Testis (tissue), 3 donors: ENCODE measurements around the gene MBOAT7. TPM values are rescaled to one million over a fixed set of nuclear protein-coding genes. Genes with fewer than 3 reads are reported as not detected.

Source experiments
- DNase-seq: peaks from one replicate; pipeline ENCODE4 v3.0.0-alpha.2; 2019
- H3K27ac ChIP-seq, 2 donors: fragments of 200-600 bp; sonication (generic); one replicate each; pipeline ENCODE4 v1.5.1; 2019
- H3K27me3 ChIP-seq: fragments of 200-600 bp; sonication (generic); one replicate; pipeline ENCODE4 v1.5.1; 2019
- H3K36me3 ChIP-seq: fragments of 200-600 bp; sonication (generic); one replicate; pipeline ENCODE4 v1.5.1; 2017; ENCODE audit warnings: low read depth; ENCODE audit errors: missing control alignments
- H3K4me1 ChIP-seq: fragments of 200-600 bp; sonication (generic); one replicate; pipeline ENCODE4 v1.5.1; 2019
- H3K4me3 ChIP-seq, 2 donors: fragments of 200-600 bp; sonication (generic); one replicate each; pipeline ENCODE4 v1.5.1; 2017 to 2019
- H3K9me3 ChIP-seq: fragments of 200-600 bp; sonication (generic); one replicate; pipeline ENCODE4 v1.5.1; 2017
- POLR2A ChIP-seq: fragments of 450-650 bp; IDR thresholded peaks from one replicate; pipeline ENCODE4 v1.6.1; 2017; ENCODE audit warnings: antibody characterized with exemption, mild to moderate bottlenecking, moderate library complexity
- WGBS, 2 donors: methylation state at CpG; one replicate each; pipeline ENCODE4 v1.1.5; 2018; 5-methylcytosine and 5-hydroxymethylcytosine counted together
- intact Hi-C: fragments of 100-400 bp; cut with DNase I; formaldehyde crosslinking; loops from one replicate; pipeline ENCODE4 v1.15.1; 2023; ENCODE audit warnings: low total_unique reads
- polyA plus RNA-seq: library from polyadenylated mRNA; stranded (reverse); fragments of 350-450 nt; fragmentation: Illumina TruSeq; extraction: RNeasy Lipid Tissue Mini Kit (QIAGEN cat#74804); gene quantifications from one replicate; pipeline ENCODE4 v1.2.3, GENCODE V29; 2014; ENCODE audit warnings: low read depth, low replicate concordance; ENCODE audit not compliant: insufficient read depth
- total RNA-seq, 2 donors: library from RNA; depleted of rRNA; stranded (reverse); fragments of >200 nt; gene quantifications; one replicate each; pipeline ENCODE4 v1.2.3, GENCODE V29; 2016
- TF ChIP-seq, protein P1 (sequence below), 3 experiments: fragments of 450-650 bp in 2 of 3; fragments of 200-600 bp in 1 of 3; sonication (generic) in 1 of 3; IDR thresholded peaks; one replicate each; pipeline ENCODE4 v1.5.1; 2016 to 2019; ENCODE audit warnings: antibody characterized with exemption in 3 of 3, mild to moderate bottlenecking in 2 of 3, moderate library complexity in 1 of 3

Gene MBOAT7
- total and polyA plus RNA-seq, 3 donors from 2014 or later: 218 to 482 (median 479) TPM

- H3K9me3 ChIP-seq: no peaks in the 10 kb centered on the region
- no peak overlapping the region for H3K4me3 ChIP-seq
- DNase-seq: no peak
- intact Hi-C loops: no loop called here
- 89 to 94% methylated on average over 16 to 19 of the region's 19 CpGs for WGBS, 2 donors
- no peaks in the 10 kb centered on the region for H3K27me3 ChIP-seq
- H3K4me1 ChIP-seq: no peaks in the 10 kb centered on the region
- no peak overlapping the region for H3K27ac ChIP-seq
- no peaks in the 10 kb centered on the region for H3K36me3 ChIP-seq
- TF ChIP-seq, protein P1, sequence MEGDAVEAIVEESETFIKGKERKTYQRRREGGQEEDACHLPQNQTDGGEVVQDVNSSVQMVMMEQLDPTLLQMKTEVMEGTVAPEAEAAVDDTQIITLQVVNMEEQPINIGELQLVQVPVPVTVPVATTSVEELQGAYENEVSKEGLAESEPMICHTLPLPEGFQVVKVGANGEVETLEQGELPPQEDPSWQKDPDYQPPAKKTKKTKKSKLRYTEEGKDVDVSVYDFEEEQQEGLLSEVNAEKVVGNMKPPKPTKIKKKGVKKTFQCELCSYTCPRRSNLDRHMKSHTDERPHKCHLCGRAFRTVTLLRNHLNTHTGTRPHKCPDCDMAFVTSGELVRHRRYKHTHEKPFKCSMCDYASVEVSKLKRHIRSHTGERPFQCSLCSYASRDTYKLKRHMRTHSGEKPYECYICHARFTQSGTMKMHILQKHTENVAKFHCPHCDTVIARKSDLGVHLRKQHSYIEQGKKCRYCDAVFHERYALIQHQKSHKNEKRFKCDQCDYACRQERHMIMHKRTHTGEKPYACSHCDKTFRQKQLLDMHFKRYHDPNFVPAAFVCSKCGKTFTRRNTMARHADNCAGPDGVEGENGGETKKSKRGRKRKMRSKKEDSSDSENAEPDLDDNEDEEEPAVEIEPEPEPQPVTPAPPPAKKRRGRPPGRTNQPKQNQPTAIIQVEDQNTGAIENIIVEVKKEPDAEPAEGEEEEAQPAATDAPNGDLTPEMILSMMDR (IDR thresholded peaks at IDR 0.05): no peak
- no peak for TF ChIP-seq POLR2A
These were observed 65.0 kb downstream of the MBOAT7 start for GRCh38 chr19:54124393-54124792.

DNA sequence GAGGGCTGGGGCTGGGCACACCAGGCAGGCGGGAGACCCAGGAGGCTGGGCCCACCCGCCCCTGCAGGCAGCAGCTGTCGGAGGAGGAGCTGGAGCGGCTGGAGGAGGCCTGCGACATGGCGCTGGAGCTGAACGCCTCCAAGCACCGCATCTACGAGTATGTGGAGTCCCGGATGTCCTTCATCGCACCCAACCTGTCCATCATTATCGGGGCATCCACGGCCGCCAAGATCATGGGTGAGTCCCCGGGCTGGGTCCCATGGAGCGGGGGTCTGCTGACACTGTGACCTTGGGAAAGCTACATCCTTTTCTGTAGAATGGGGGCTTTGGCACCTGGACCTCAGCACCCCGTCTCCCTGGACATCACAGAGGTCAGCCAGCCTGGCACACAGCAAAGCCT is 65.7 kb downstream of the MBOAT7 start:
- WGBS, 2 donors: 87 to 94% methylated on average over 10 to 17 of the region's 17 CpGs
- TF ChIP-seq, protein P1 (IDR thresholded peaks at IDR 0.05): no peak
- TF ChIP-seq POLR2A: no peak
- Histone ChIP-seq H3K36me3 (no peaks in the 10 kb centered on the region), H3K27me3 (no peaks in the 10 kb centered on the region), H3K4me1 (no peaks in the 10 kb centered on the region), H3K9me3 (no peaks in the 10 kb centered on the region), H3K27ac (no peak overlapping the region), H3K4me3 (no peak overlapping the region)
- intact Hi-C loops: no loop called here
- no peak for DNase-seq

Other genes with a start within 250 kb of the MBOAT7 start
- under 1 TPM; 0.62 to 0.94 TPM for gene CACNG8, start 226.6 kb downstream of the MBOAT7 start, total RNA-seq
- 0.36 TPM for gene CACNG8, start 226.6 kb downstream of the MBOAT7 start, polyA plus RNA-seq
- 1 to 10 TPM; 5.3 to 5.5 TPM for gene CACNG6, start 197.9 kb downstream of the MBOAT7 start, total RNA-seq
- 2.1 TPM for gene CACNG6, start 197.9 kb downstream of the MBOAT7 start, polyA plus RNA-seq
- not detected for gene VSTM1, start 125.7 kb downstream of the MBOAT7 start, total RNA-seq
- 1.4 TPM for gene VSTM1, start 125.7 kb downstream of the MBOAT7 start, polyA plus RNA-seq
- gene TARM1, start 108.2 kb downstream of the MBOAT7 start, total RNA-seq: under 1 TPM in 1 of 2 donors, not detected in 1; 0.37 TPM
- not detected for gene TARM1, start 108.2 kb downstream of the MBOAT7 start, polyA plus RNA-seq
- 1 to 10 TPM; 1.2 to 1.7 TPM for gene OSCAR, start 88.8 kb downstream of the MBOAT7 start, total RNA-seq
- gene OSCAR, start 88.8 kb downstream of the MBOAT7 start, polyA plus RNA-seq: 1.7 TPM
- gene NDUFA3, start 86.7 kb downstream of the MBOAT7 start, total RNA-seq: 10 to 100 TPM; 40.0 to 55.6 TPM
- gene NDUFA3, start 86.7 kb downstream of the MBOAT7 start, polyA plus RNA-seq: 251 TPM
- 10 to 100 TPM; 11.2 to 12.9 TPM for gene TFPT, start 73.9 kb downstream of the MBOAT7 start, total RNA-seq
- gene TFPT, start 73.9 kb downstream of the MBOAT7 start, polyA plus RNA-seq: 16.0 TPM
- 10 to 100 TPM; 60.1 to 66.6 TPM for gene PRPF31, start 73.8 kb downstream of the MBOAT7 start, total RNA-seq
- 56.4 TPM for gene PRPF31, start 73.8 kb downstream of the MBOAT7 start, polyA plus RNA-seq
- 10 to 100 TPM; 79.3 to 79.9 TPM for gene CNOT3, start 51.8 kb downstream of the MBOAT7 start, total RNA-seq
- gene CNOT3, start 51.8 kb downstream of the MBOAT7 start, polyA plus RNA-seq: 94.3 TPM
- gene LENG1, start 29.9 kb downstream of the MBOAT7 start, total RNA-seq: 10 to 100 TPM; 10.2 to 12.8 TPM
- 20.6 TPM for gene LENG1, start 29.9 kb downstream of the MBOAT7 start, polyA plus RNA-seq
- under 1 TPM; 0.31 to 0.43 TPM for gene TMC4, start 16.4 kb downstream of the MBOAT7 start, total RNA-seq
- gene TMC4, start 16.4 kb downstream of the MBOAT7 start, polyA plus RNA-seq: 4.1 TPM
- gene TSEN34, start 1.7 kb upstream of the MBOAT7 start, total RNA-seq: 100 to 1,000 TPM; 162 to 177 TPM
- 73.1 TPM for gene TSEN34, start 1.7 kb upstream of the MBOAT7 start, polyA plus RNA-seq
- gene RPS9, start 11.3 kb upstream of the MBOAT7 start, total RNA-seq: 1,000 to 10,000 TPM in 1 of 2 donors, 100 to 1,000 TPM in 1; 648 to 1,251 TPM
- 969 TPM for gene RPS9, start 11.3 kb upstream of the MBOAT7 start, polyA plus RNA-seq
- gene LILRB3, start 33.4 kb upstream of the MBOAT7 start, total RNA-seq: 10 to 100 TPM in 1 of 2 donors, 1 to 10 TPM in 1; 3.6 to 11.0 TPM
- 4.9 TPM for gene LILRB3, start 33.4 kb upstream of the MBOAT7 start, polyA plus RNA-seq
- 1 to 10 TPM in 1 of 2 donors, under 1 TPM in 1; 0.37 to 1.5 TPM for gene LILRA6, start 53.2 kb upstream of the MBOAT7 start, total RNA-seq
- 2.7 TPM for gene LILRA6, start 53.2 kb upstream of the MBOAT7 start, polyA plus RNA-seq
- 1 to 10 TPM; 1.9 to 4.4 TPM for gene LILRB5, start 67.7 kb upstream of the MBOAT7 start, total RNA-seq
- gene LILRB5, start 67.7 kb upstream of the MBOAT7 start, polyA plus RNA-seq: 8.7 TPM
- under 1 TPM; 0.71 to 0.99 TPM for gene LILRB2, start 91.5 kb upstream of the MBOAT7 start, total RNA-seq
- gene LILRB2, start 91.5 kb upstream of the MBOAT7 start, polyA plus RNA-seq: 3.0 TPM
- gene LILRA5, start 123.6 kb upstream of the MBOAT7 start, total RNA-seq: 1 to 10 TPM; 1.1 to 1.2 TPM
- gene LILRA5, start 123.6 kb upstream of the MBOAT7 start, polyA plus RNA-seq: 1.4 TPM
- gene LILRA4, start 149.6 kb upstream of the MBOAT7 start, total RNA-seq: under 1 TPM in 1 of 2 donors, not detected in 1; 0.81 TPM
- 0.50 TPM for gene LILRA4, start 149.6 kb upstream of the MBOAT7 start, polyA plus RNA-seq
- 1 to 10 TPM; 6.4 to 7.1 TPM for gene LAIR1, start 175.4 kb upstream of the MBOAT7 start, total RNA-seq
- 13.4 TPM for gene LAIR1, start 175.4 kb upstream of the MBOAT7 start, polyA plus RNA-seq
- gene TTYH1, start 225.9 kb upstream of the MBOAT7 start, total RNA-seq: 100 to 1,000 TPM; 226 to 248 TPM
- 126 TPM for gene TTYH1, start 225.9 kb upstream of the MBOAT7 start, polyA plus RNA-seq